Keratinocyte (primary cell): ENCODE data around the gene MET. TPM values are rescaled to one million over a fixed set of nuclear protein-coding genes. Genes with fewer than 3 reads are reported as not detected.

ENCODE experiments used
- DNase-seq: peaks from one replicate; pipeline ENCODE4 v3.0.0-alpha.2; 2011; ENCODE audit warnings: low read depth, missing footprints, low spot score
- FAIRE-seq: peaks from 2 replicates; lab custom pipeline; 2011; peaks lifted over from hg19 to GRCh38; lab: Jason Lieb, UNC
- H2AFZ ChIP-seq: 2 replicates; pipeline ENCODE4 v1.6.0; 2012; ENCODE audit warnings: low read length, control low read depth, inconsistent platforms; ENCODE audit not compliant: control insufficient read depth
- H3K27ac ChIP-seq: 2 replicates; pipeline ENCODE4 v1.5.1; 2011; ENCODE audit warnings: low read length; ENCODE audit not compliant: control insufficient read depth, insufficient read depth
- H3K27me3 ChIP-seq: 3 replicates; pipeline ENCODE4 v1.6.0; 2011; ENCODE audit warnings: low read length; ENCODE audit not compliant: control insufficient read depth, insufficient read depth; ENCODE audit errors: extremely low read depth
- H3K36me3 ChIP-seq, 2 experiments: 2 replicates in 1 of 2; 3 replicates in 1 of 2; pipeline ENCODE4 v1.5.1; 2011; ENCODE audit warnings: low read length in 2 of 2, mild to moderate bottlenecking in 1 of 2; ENCODE audit not compliant: control insufficient read depth in 2 of 2, insufficient read depth in 2 of 2; ENCODE audit errors: extremely low read depth in 1 of 2
- H3K4me1 ChIP-seq: 3 replicates; pipeline ENCODE4 v1.5.1; 2011; ENCODE audit warnings: low read length; ENCODE audit not compliant: control insufficient read depth, insufficient read depth; ENCODE audit errors: extremely low read depth
- H3K4me2 ChIP-seq: 3 replicates; pipeline ENCODE4 v1.6.0; 2011; ENCODE audit warnings: low read depth, low read length; ENCODE audit not compliant: control insufficient read depth, insufficient read depth; ENCODE audit errors: extremely low read depth
- H3K4me3 ChIP-seq, 3 experiments: fragments of 200-600 bp in 1 of 3; sonication (generic) in 1 of 3; 2 replicates in 2 of 3; 3 replicates in 1 of 3; pipeline ENCODE4 v1.5.1; 2011 to 2016; ENCODE audit warnings: low read length in 3 of 3, mild to moderate bottlenecking in 3 of 3, control low read depth in 2 of 3, inconsistent platforms in 1 of 3, low read depth in 1 of 3, mixed read lengths in 1 of 3, mixed run types in 1 of 3, moderate library complexity in 1 of 3; ENCODE audit not compliant: control insufficient read depth in 2 of 3, insufficient read depth in 2 of 3; ENCODE audit errors: extremely low read depth in 1 of 3
- H3K79me2 ChIP-seq: 2 replicates; pipeline ENCODE4 v1.6.0; 2012; ENCODE audit warnings: low read length; ENCODE audit not compliant: control insufficient read depth, insufficient read depth
- H3K9ac ChIP-seq: 3 replicates; pipeline ENCODE4 v1.6.0; 2011; ENCODE audit warnings: low read length; ENCODE audit not compliant: control insufficient read depth, insufficient read depth; ENCODE audit errors: extremely low read depth
- H3K9me1 ChIP-seq: 3 replicates; pipeline ENCODE4 v1.6.0; 2011; ENCODE audit warnings: low read length; ENCODE audit not compliant: control insufficient read depth, insufficient read depth; ENCODE audit errors: extremely low read depth
- H3K9me3 ChIP-seq: 2 replicates; pipeline ENCODE4 v1.5.1; 2012; ENCODE audit warnings: low read depth, low read length; ENCODE audit not compliant: control insufficient read depth
- H4K20me1 ChIP-seq: 3 replicates; pipeline ENCODE4 v1.6.0; 2011; ENCODE audit warnings: low read length; ENCODE audit not compliant: control insufficient read depth, insufficient read depth; ENCODE audit errors: extremely low read depth
- CTCF ChIP-seq, 3 experiments: IDR thresholded peaks in 1 of 3; conservative IDR thresholded peaks in 1 of 3; optimal IDR thresholded peaks in 1 of 3; 2 replicates in 2 of 3; 3 replicates in 1 of 3; pipeline versions ENCODE3 to v1.5.1; 2011; ENCODE audit warnings: low read length in 3 of 3, mild to moderate bottlenecking in 3 of 3, moderate library complexity in 2 of 3, control low read depth in 1 of 3, inconsistent platforms in 1 of 3; ENCODE audit not compliant: insufficient read depth in 2 of 3; ENCODE audit errors: extremely low read depth in 1 of 3
- EZH2 ChIP-seq: IDR thresholded peaks from one replicate; pipeline ENCODE4 v1.6.1; 2012; ENCODE audit warnings: inconsistent platforms, mild to moderate bottlenecking, low read length, moderate library complexity
- dilution Hi-C: fragments of 300-500 bp; cut with MboI; formaldehyde crosslinking; loops from one replicate; pipeline ENCODE4 v1.7.0; 2020; ENCODE audit warnings: low sequenced_read_pairs; ENCODE audit not compliant: extremely low pct_ligation_motif_present
- polyA plus RNA-seq, 5 experiments: library from polyadenylated mRNA; depleted of rRNA in 3 of 5; stranded (reverse) in 3 of 5; stranded (forward) in 1 of 5; unstranded in 1 of 5; fragments of >200 nt; gene quantifications; 1 replicate in 1 of 5; 2 replicates in 3 of 5; 3 replicates in 1 of 5; pipeline versions ENCODE4 v1.2.1 to v1.2.3, GENCODE V29; 2011 to 2012; ENCODE audit warnings: missing spikeins in 2 of 5, low read depth in 1 of 5, low replicate concordance in 1 of 5

MET gene
- polyA plus RNA-seq, 1 donor (not counting 4 experiments of a cell fraction or from before 2014, with no cell fraction given): 117 TPM

- H3K36me3 ChIP-seq: peaks cover 3 to 24% of the 10 kb centered on the region in 2 experiments
- DNase-seq: no peak
- H4K20me1 ChIP-seq: no peaks in the 10 kb centered on the region
- H2AFZ ChIP-seq: no peak overlapping the region
- peak overlapping the region; percentile 79 for H3K27ac ChIP-seq
- peak overlapping the region; percentile 95 for H3K4me2 ChIP-seq
- H3K27me3 ChIP-seq: no peaks in the 10 kb centered on the region
- H3K9me3 ChIP-seq: no peaks in the 10 kb centered on the region
- TF ChIP-seq CTCF (optimal IDR thresholded peaks at IDR 0.05 in 1 of 3, IDR thresholded peaks at IDR 0.05 in 1 of 3, conservative IDR thresholded peaks at IDR 0.05 in 1 of 3; ENCODE audit: extremely low read depth in 1 of 3, insufficient read depth in 2 of 3, low read length in 3 of 3): no peak
- no peak for TF ChIP-seq EZH2
- H3K4me1 ChIP-seq: peaks cover 91% of the 10 kb centered on the region
- H3K4me3 ChIP-seq: no peak overlapping the region
- dilution Hi-C loops: no loop called here
- no peak for FAIRE-seq
- H3K9me1 ChIP-seq: no peaks in the 10 kb centered on the region
- peaks cover 86% of the 10 kb centered on the region for H3K79me2 ChIP-seq
- H3K9ac ChIP-seq: no peak overlapping the region
These were observed 33.4 kb downstream of the MET start for GRCh38 chr7:116705419-116705818.

GRCh38 chr7:116706668-116707126, 34.7 kb downstream of the MET start:
- H3K36me3 ChIP-seq: peaks cover 3 to 21% of the 10 kb centered on the region in 2 experiments
- no peaks in the 10 kb centered on the region for H3K9me1 ChIP-seq
- peaks cover 92% of the 10 kb centered on the region for H3K79me2 ChIP-seq
- no peaks in the 10 kb centered on the region for H4K20me1 ChIP-seq
- H3K4me2 ChIP-seq: peak overlapping the region; percentile 95
- peaks cover 93% of the 10 kb centered on the region for H3K4me1 ChIP-seq
- peak overlapping the region; percentile 66 for H3K9ac ChIP-seq
- FAIRE-seq: peak; percentile 46
- peak overlapping the region; percentile 11 to 63 (median 63) for H3K4me3 ChIP-seq
- peak; percentile 56 for DNase-seq
- peak overlapping the region; percentile 79 for H3K27ac ChIP-seq
- H3K9me3 ChIP-seq: no peaks in the 10 kb centered on the region
- TF ChIP-seq CTCF (optimal IDR thresholded peaks at IDR 0.05 in 1 of 3, IDR thresholded peaks at IDR 0.05 in 1 of 3, conservative IDR thresholded peaks at IDR 0.05 in 1 of 3; ENCODE audit: extremely low read depth in 1 of 3, insufficient read depth in 2 of 3, low read length in 3 of 3) (no peak), EZH2 (no peak)
- no peak overlapping the region for H2AFZ ChIP-seq
- dilution Hi-C loops: no loop called here
- no peaks in the 10 kb centered on the region for H3K27me3 ChIP-seq
